ENCODE measurements around the gene ZGRF1. TPM values are rescaled to one million over a fixed set of nuclear protein-coding genes. Genes with fewer than 3 reads are reported as not detected.

The ZGRF1 gene
- total and polyA plus RNA-seq, 2 donors (not counting 1 experiment from before 2014, with no cell fraction given) = 4.6 to 13.0 TPM

DNA sequence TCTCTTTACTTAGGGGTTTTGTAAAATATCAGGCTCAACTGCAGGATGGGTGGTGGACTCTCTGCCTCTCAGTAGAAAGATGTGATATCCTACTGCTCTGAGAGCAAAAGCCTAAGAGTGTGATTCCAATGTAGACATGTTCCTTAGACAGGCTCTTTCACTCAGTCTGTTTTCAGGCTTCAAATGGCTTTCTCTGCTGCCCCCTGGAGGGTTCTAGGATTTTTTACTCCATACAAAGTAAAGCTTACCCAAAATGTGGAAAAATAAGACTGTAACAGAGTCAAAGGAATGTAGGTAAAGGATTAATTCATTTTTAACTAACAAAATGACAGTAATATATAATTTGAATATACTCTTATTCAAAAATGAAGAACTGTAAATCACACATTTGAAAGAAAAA is 32.1 kb downstream of the ZGRF1 start:
- Histone ChIP-seq H3K36me3 (replicated peaks in 1 of 2; ENCODE audit: control extremely low read depth in 1 of 2, control insufficient read depth in 1 of 2, extremely low read depth in 1 of 2, insufficient read depth in 2 of 2, low read length in 1 of 2) (peaks cover 0 to 2% of the 10 kb centered on the region in 2 experiments), H3K79me2 (ENCODE audit: control insufficient read depth, insufficient read depth, low read length) (no peaks in the 10 kb centered on the region), H3K4me1 (ENCODE audit: control insufficient read depth in 2 of 2, insufficient read depth in 2 of 2, low read length in 2 of 2) (no peaks in the 10 kb centered on the region), H3K27ac (ENCODE audit: low read length in 2 of 2) (no peak overlapping the region), H3K4me2 (replicated peaks; ENCODE audit: low read depth, low read length, poor library complexity, severe bottlenecking) (no peak overlapping the region), H4K20me1 (ENCODE audit: control insufficient read depth, insufficient read depth, low read length, poor library complexity, severe bottlenecking) (no peaks in the 10 kb centered on the region), H2AFZ (ENCODE audit: insufficient read depth, low read depth, low read length, poor library complexity, severe bottlenecking) (peak overlapping the region; percentile 51), H3K27me3 (replicated peaks in 1 of 4; ENCODE audit: control extremely low read depth in 1 of 4, control insufficient read depth in 3 of 4, insufficient read depth in 4 of 4, low read length in 3 of 4) (no peaks in the 10 kb centered on the region), H3K9me3 (ENCODE audit: control extremely low read depth in 1 of 3, control insufficient read depth in 2 of 3, insufficient read depth in 1 of 3, low read length in 2 of 3) (no peaks in the 10 kb centered on the region), H3K4me3 (ENCODE audit: control extremely low read depth in 1 of 5, extremely low read depth in 1 of 5, insufficient read depth in 1 of 5, low read depth in 2 of 5, low read length in 4 of 5) (no peak overlapping the region), H3K9ac (ENCODE audit: low read length) (no peak overlapping the region)
- ChIA-PET CTCF (interaction anchor here (0.6 to 4.5 kb wide), 14 partner anchors 18 to 509 kb away, joined by 3 to 43 read pairs (median 4); no protein-coding TSS in a partner anchor), POLR2A (no interaction called here)
- Mint-ChIP-seq H3K27ac (no peak overlapping the region), H3K9me3 (ENCODE audit: insufficient read depth) (no peaks in the 10 kb centered on the region), H3K4me3 (no peak overlapping the region), H3K4me1 (no peaks in the 10 kb centered on the region), H3K27me3 (no peaks in the 10 kb centered on the region)
- DNase-seq (peak; percentile 59), ATAC-seq (ENCODE audit: low read depth) (no peak)
- intact Hi-C loops (cut with micrococcal nuclease) = loop anchor here (1.0 kb wide), 3 partner anchors 276 to 505 kb away; no protein-coding TSS in a partner anchor
- TF ChIP-seq CTCF (IDR thresholded peaks at IDR 0.05) (peak; percentile 77), EZH2 (IDR thresholded peaks at IDR 0.05; ENCODE audit: borderline replicate concordance, insufficient read depth, low read depth, low read length, poor library complexity, severe bottlenecking) (no peak)

DNA sequence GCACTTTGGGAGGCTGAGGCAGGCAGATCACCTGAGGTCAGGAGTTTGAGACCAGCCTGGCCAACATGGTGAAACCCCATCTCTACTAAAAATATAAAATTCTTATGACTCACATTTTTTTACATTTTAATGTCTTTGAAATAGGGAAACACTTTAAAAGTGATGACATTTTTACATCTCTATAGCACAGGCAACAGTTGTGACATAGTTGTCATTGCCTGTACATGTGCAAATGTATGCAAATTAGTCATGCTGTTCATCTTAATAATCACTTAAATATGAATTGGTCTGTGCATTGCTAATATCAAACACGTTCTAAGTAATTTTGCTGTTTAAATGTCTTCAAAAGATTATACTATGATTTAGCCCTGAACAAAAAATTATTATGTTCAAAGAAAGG is 41.7 kb downstream of the ZGRF1 start:
- Mint-ChIP-seq H3K27ac (no peak overlapping the region), H3K4me1 (no peaks in the 10 kb centered on the region), H3K4me3 (no peak overlapping the region), H3K27me3 (no peaks in the 10 kb centered on the region), H3K9me3 (ENCODE audit: insufficient read depth) (peaks cover 3% of the 10 kb centered on the region)
- no peak overlapping the region for H3K9ac ChIP-seq (ENCODE audit: low read length)
- intact Hi-C loops (cut with micrococcal nuclease) = no loop called here
- H3K27me3 ChIP-seq (replicated peaks in 1 of 4; ENCODE audit: control extremely low read depth in 1 of 4, control insufficient read depth in 3 of 4, insufficient read depth in 4 of 4, low read length in 3 of 4) = no peaks in the 10 kb centered on the region
- H3K36me3 ChIP-seq (replicated peaks in 1 of 2; ENCODE audit: control extremely low read depth in 1 of 2, control insufficient read depth in 1 of 2, extremely low read depth in 1 of 2, insufficient read depth in 2 of 2, low read length in 1 of 2) = no peaks in the 10 kb centered on the region
- no peaks in the 10 kb centered on the region for H3K79me2 ChIP-seq (ENCODE audit: control insufficient read depth, insufficient read depth, low read length)
- H3K4me2 ChIP-seq (replicated peaks; ENCODE audit: low read depth, low read length, poor library complexity, severe bottlenecking) = no peak overlapping the region
- no peaks in the 10 kb centered on the region for H4K20me1 ChIP-seq (ENCODE audit: control insufficient read depth, insufficient read depth, low read length, poor library complexity, severe bottlenecking)
- H3K27ac ChIP-seq (ENCODE audit: low read length in 2 of 2) = no peak overlapping the region
- H3K9me3 ChIP-seq (ENCODE audit: control extremely low read depth in 1 of 3, control insufficient read depth in 2 of 3, insufficient read depth in 1 of 3, low read length in 2 of 3) = no peaks in the 10 kb centered on the region
- no CpG with 5 or more reads among the region's 1 CpG for WGBS (ENCODE audit: insufficient coverage)
- POLR2A ChIA-PET = no interaction called here
- H2AFZ ChIP-seq (ENCODE audit: insufficient read depth, low read depth, low read length, poor library complexity, severe bottlenecking) = no peak overlapping the region
- CTCF ChIA-PET = no interaction called here
- DNase-seq (no peak), ATAC-seq (ENCODE audit: low read depth) (no peak)
- no peak overlapping the region for H3K4me3 ChIP-seq (ENCODE audit: control extremely low read depth in 1 of 5, extremely low read depth in 1 of 5, insufficient read depth in 1 of 5, low read depth in 2 of 5, low read length in 4 of 5)
- no peak for TF ChIP-seq CTCF (IDR thresholded peaks at IDR 0.05)
- no peak for TF ChIP-seq EZH2 (IDR thresholded peaks at IDR 0.05; ENCODE audit: borderline replicate concordance, insufficient read depth, low read depth, low read length, poor library complexity, severe bottlenecking)
- H3K4me1 ChIP-seq (ENCODE audit: control insufficient read depth in 2 of 2, insufficient read depth in 2 of 2, low read length in 2 of 2) = peaks cover 0 to 3% of the 10 kb centered on the region in 2 donors

Measured in B cell (primary cell).